Neutrophil (primary cell): Measurements from ENCODE around the gene CCDC57.

ENCODE experiments used
- H3K27ac ChIP-seq: fragments of 200-600 bp; sonication (generic); 2 replicates; pipeline ENCODE4 v1.5.1; 2016; ENCODE audit warnings: mild to moderate bottlenecking, moderate library complexity
- H3K27me3 ChIP-seq: fragments of 200-600 bp; sonication (generic); 2 replicates; pipeline ENCODE4 v1.6.0; 2016; ENCODE audit warnings: mild to moderate bottlenecking
- H3K36me3 ChIP-seq: fragments of 200-600 bp; sonication (generic); 2 replicates; pipeline ENCODE4 v1.5.1; 2017
- H3K4me1 ChIP-seq, 2 experiments: fragments of 200-600 bp in 1 of 2; sonication (generic) in 1 of 2; 1 replicate in 1 of 2; 2 replicates in 1 of 2; pipeline versions ENCODE4 v1.5.1 to v1.6.1; 2013 to 2016; ENCODE audit warnings: low read depth in 1 of 2, low read length in 1 of 2, mild to moderate bottlenecking in 1 of 2, moderate library complexity in 1 of 2; ENCODE audit not compliant: control insufficient read depth in 1 of 2, insufficient read depth in 1 of 2
- H3K4me3 ChIP-seq, 2 experiments: fragments of 200-600 bp in 1 of 2; sonication (generic) in 1 of 2; 1 replicate in 1 of 2; 2 replicates in 1 of 2; pipeline ENCODE4 v1.5.1; 2013 to 2016; ENCODE audit warnings: low read depth in 1 of 2, low read length in 1 of 2, mild to moderate bottlenecking in 1 of 2, moderate library complexity in 1 of 2
- H3K9me3 ChIP-seq: fragments of 200-600 bp; sonication (generic); 2 replicates; pipeline ENCODE4 v1.5.1; 2016
- TF ChIP-seq, protein P1 (sequence below): fragments of 200-600 bp; sonication (generic); IDR thresholded peaks from 2 replicates; pipeline ENCODE4 v1.5.1; 2016; ENCODE audit warnings: antibody characterized with exemption

CCDC57 gene

DNA sequence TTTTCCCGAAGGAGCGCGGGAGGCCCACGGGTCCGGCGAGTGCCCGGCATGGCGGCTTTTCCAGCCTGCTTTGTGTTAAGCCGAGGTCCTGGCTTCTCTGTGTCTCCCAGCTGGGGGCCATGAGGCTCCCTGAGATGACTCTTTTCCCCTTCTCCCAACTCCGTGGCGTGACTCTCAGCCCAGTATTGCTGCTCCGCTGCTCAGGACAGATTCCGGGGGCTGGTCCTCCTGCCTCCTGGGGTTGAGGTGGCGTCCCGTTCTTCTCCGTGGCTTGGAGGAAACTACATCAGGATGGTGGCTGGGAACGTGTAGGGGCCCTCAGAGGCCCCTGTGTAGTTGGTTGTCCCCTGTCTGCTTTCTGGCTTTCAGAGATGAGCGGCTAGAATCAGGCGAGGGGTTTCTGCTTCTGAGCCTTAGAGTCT lies 160.0 kb downstream of the CCDC57 start:
- Histone ChIP-seq H3K27ac (no peak overlapping the region), H3K9me3 (no peaks in the 10 kb centered on the region), H3K27me3 (no peaks in the 10 kb centered on the region), H3K4me1 (peaks cover 15 to 21% of the 10 kb centered on the region in 2 experiments), H3K36me3 (peaks cover 62% of the 10 kb centered on the region), H3K4me3 (peak overlapping the region; percentile 64 to 65)
- TF ChIP-seq, protein P1, sequence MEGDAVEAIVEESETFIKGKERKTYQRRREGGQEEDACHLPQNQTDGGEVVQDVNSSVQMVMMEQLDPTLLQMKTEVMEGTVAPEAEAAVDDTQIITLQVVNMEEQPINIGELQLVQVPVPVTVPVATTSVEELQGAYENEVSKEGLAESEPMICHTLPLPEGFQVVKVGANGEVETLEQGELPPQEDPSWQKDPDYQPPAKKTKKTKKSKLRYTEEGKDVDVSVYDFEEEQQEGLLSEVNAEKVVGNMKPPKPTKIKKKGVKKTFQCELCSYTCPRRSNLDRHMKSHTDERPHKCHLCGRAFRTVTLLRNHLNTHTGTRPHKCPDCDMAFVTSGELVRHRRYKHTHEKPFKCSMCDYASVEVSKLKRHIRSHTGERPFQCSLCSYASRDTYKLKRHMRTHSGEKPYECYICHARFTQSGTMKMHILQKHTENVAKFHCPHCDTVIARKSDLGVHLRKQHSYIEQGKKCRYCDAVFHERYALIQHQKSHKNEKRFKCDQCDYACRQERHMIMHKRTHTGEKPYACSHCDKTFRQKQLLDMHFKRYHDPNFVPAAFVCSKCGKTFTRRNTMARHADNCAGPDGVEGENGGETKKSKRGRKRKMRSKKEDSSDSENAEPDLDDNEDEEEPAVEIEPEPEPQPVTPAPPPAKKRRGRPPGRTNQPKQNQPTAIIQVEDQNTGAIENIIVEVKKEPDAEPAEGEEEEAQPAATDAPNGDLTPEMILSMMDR, result no peak

DNA sequence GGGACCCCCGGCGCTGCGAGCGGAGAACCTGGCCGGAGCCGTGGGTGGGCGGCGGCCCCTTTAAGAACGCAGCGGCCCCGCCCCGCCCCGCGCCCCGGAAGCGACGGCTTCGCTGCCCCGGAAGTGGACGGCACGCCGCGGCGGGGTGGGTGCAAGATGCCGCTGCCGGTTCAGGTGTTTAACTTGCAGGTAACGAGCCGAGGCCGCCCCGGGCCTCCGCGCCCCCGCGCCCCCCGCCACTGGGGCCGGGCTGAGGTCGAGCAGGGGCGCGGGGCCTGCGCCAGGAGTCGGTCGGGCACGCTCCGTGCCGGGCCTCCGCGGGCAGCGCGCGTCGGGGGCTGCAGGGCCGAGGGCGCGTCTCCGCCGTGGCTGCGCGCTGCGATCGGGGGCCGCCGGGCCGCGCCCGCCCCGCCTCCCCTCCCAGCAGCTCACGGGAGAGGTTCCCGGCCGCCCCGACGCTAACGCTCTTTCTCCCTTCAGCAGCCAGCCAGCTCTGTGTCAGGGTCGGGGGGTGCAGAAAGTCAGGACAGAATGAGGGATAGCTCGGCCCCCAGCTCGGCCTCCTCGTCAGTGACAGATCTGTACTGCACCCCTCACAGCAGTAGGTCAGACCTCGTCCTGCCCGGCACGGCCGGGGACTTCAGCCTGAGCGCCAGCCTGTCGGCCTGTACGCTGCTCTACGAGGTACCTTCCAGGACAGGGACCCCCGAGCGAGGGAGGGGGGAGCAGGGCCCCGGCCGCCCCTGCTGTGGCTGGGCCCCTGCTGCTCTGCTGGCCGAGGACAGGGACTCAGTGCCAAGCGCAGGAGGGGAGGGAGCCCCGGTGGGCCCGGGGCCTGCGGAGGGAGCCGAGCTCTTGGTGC lies 160.6 kb downstream of the CCDC57 start, which contains the start of the genes GPS1 and RFNG:
Gene GPS1, plus strand, starts transcription at position 123 of the 862 bp plus-strand sequence. Its CDS starts 34 bp downstream, at position 157.
Gene RFNG, minus strand, starts transcription at position 36 of the 862 bp plus-strand sequence. CDS start 45 bp downstream, outside the sequence.
- H3K4me1 ChIP-seq, result peaks cover 15 to 21% of the 10 kb centered on the region in 2 experiments
- H3K27ac ChIP-seq, result peak within 1 kb of the TSS; percentile 57
- TF ChIP-seq, protein P1, result no peak
- H3K27me3 ChIP-seq, result no peaks in the 10 kb centered on the region
- H3K9me3 ChIP-seq, result no peaks in the 10 kb centered on the region
- peaks cover 62% of the 10 kb centered on the region for H3K36me3 ChIP-seq
- peak within 1 kb of the TSS; percentile 64 to 65 for H3K4me3 ChIP-seq
